Osteocyte (in vitro differentiated cells): ENCODE measurements around the gene FOXA2. TPM values are rescaled to one million over a fixed set of nuclear protein-coding genes. Genes with fewer than 3 reads are reported as not detected.
A peak's percentile ranks its signal among the peaks of the same experiment; 100 is the strongest.
"Not testable (repeated sequence)": the region's sequence is repeated elsewhere in the genome, so short reads cannot be mapped to it uniquely, and the experiment has no call there.

Experiments used
- DNase-seq: peaks from one replicate; pipeline ENCODE4 v3.0.0; 2021; ENCODE audit warnings: mixed read lengths; ENCODE audit not compliant: unreplicated experiment; ENCODE audit errors: extremely low spot score
- H3K27ac Mint-ChIP-seq: one replicate; pipeline ENCODE4 v1.8.0; 2021; ENCODE audit warnings: mild to moderate bottlenecking, mixed read lengths; ENCODE audit not compliant: unreplicated experiment
- H3K27me3 Mint-ChIP-seq: one replicate; pipeline ENCODE4 v1.8.0; 2021; ENCODE audit warnings: mixed read lengths; ENCODE audit not compliant: unreplicated experiment
- H3K36me3 Mint-ChIP-seq: one replicate; pipeline ENCODE4 v1.8.0; 2021; ENCODE audit warnings: mixed read lengths; ENCODE audit not compliant: unreplicated experiment
- H3K4me1 Mint-ChIP-seq: one replicate; pipeline ENCODE4 v1.8.0; 2021; ENCODE audit warnings: mixed read lengths; ENCODE audit not compliant: unreplicated experiment
- H3K4me3 Mint-ChIP-seq: one replicate; pipeline ENCODE4 v1.8.0; 2021; ENCODE audit warnings: mild to moderate bottlenecking, moderate library complexity, mixed read lengths; ENCODE audit not compliant: unreplicated experiment
- H3K9me3 Mint-ChIP-seq: one replicate; pipeline ENCODE4 v1.8.0; 2021; ENCODE audit warnings: mixed read lengths; ENCODE audit not compliant: unreplicated experiment
- total RNA-seq: library from RNA; stranded (reverse); gene quantifications from 2 replicates; pipeline ENCODE4 v1.2.1, GENCODE V29; 2021
- TF ChIP-seq, protein P1 (sequence below): fragments of 200-600 bp; sonication (generic); IDR thresholded peaks from 2 replicates; pipeline ENCODE4 v1.5.0; 2021; ENCODE audit warnings: antibody characterized with exemption, mild to moderate bottlenecking, moderate library complexity

The FOXA2 gene
- total RNA-seq, 1 donor from 2014 or later: not detected

DNA sequence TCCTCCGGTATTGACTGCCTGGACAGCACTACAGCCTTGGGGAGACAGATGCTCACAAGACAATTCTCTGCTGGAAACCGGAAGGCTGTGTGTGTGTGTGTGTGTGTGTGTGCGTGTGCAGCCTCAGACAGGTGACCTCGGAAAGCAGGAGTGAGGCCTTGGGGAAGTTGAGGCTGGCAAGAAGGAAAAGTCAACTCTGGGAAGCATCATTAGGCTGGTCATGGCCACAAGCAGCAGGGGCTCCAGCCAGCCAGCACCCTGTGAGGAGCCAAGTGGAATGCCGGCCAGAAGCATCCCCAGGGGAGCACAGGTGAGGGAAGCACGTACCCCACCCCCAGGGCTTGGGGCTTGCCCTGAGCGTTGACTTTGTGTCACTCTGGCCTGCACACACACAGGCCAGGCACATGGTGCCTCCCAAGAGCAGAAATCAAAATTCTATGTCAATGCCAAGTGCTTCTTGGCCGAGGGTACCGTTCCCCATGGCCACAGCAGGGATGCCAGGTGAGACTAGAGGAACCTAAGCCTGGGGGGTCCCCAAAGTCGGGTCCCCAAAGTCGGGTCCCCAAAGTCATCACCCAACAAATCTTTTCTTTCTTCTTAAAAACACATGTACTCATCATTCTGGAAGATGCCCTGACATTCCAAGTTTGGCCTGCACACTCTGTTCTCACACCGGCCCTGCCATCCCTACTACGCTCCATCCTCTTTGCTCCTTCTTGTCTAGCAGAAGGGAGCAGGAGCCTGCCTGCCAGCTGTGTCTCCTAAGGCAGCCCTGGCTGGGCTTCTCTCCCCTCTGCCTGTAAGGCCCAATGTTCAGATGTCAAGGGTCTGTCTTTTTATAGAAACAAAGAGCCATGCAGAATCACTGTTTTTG, 26.7 kb downstream of the FOXA2 start:
- H3K27me3 Mint-ChIP-seq: peaks cover 40% of the 10 kb centered on the region
- DNase-seq: peak; percentile 75
- TF ChIP-seq, protein P1, sequence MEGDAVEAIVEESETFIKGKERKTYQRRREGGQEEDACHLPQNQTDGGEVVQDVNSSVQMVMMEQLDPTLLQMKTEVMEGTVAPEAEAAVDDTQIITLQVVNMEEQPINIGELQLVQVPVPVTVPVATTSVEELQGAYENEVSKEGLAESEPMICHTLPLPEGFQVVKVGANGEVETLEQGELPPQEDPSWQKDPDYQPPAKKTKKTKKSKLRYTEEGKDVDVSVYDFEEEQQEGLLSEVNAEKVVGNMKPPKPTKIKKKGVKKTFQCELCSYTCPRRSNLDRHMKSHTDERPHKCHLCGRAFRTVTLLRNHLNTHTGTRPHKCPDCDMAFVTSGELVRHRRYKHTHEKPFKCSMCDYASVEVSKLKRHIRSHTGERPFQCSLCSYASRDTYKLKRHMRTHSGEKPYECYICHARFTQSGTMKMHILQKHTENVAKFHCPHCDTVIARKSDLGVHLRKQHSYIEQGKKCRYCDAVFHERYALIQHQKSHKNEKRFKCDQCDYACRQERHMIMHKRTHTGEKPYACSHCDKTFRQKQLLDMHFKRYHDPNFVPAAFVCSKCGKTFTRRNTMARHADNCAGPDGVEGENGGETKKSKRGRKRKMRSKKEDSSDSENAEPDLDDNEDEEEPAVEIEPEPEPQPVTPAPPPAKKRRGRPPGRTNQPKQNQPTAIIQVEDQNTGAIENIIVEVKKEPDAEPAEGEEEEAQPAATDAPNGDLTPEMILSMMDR: no peak
- H3K9me3 Mint-ChIP-seq: no peaks in the 10 kb centered on the region
- H3K4me3 Mint-ChIP-seq: no peak overlapping the region
- H3K4me1 Mint-ChIP-seq: no peaks in the 10 kb centered on the region
- H3K36me3 Mint-ChIP-seq: no peaks in the 10 kb centered on the region
- no peak overlapping the region for H3K27ac Mint-ChIP-seq

- no peaks in the 10 kb centered on the region for H3K4me1 Mint-ChIP-seq
- no peak overlapping the region for H3K27ac Mint-ChIP-seq
- TF ChIP-seq, protein P1: no peak
- H3K9me3 Mint-ChIP-seq: no peaks in the 10 kb centered on the region
- DNase-seq: no peak
- H3K36me3 Mint-ChIP-seq: no peaks in the 10 kb centered on the region
- peaks cover 30% of the 10 kb centered on the region for H3K27me3 Mint-ChIP-seq
- no peak overlapping the region for H3K4me3 Mint-ChIP-seq
These were observed 27.8 kb downstream of the FOXA2 start for GRCh38 chr20:22556565-22557056.

DNA sequence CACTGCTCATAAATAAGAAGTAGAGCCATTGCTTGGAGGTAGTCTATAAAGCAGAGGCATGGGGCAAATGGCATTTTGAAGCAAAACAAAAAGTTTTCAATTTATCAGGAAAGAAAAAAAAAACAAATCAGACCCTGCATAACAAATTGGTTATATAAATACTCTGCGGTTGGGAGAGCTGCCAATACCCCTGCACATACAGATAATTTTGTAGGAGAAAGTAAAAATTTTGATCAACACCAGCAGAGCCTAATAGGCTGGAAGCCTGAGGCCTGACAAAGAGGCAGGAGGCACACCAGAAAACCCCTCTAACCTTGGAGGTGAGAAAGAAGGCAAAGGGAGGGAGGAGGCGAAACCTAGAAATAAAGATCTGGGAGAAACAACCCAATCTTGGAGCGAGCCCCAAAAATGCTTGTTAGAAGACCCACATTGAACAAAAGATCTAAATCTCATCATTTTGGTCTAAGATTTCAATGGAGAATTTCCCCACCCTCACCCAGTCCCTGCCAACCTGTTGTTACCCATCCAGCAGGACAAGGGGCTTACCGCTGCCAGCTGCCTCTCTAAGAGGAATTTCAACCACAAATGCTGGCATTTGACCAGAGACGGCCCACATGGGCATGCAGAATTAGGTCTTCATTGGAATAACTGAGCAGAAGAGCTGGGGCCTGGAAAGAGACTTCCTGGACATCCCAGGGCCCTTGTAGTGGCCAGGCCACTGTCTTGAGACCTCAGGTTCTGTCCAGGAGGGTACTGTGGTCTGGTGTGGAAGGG, 28.4 kb downstream of the FOXA2 start:
- peaks cover 25% of the 10 kb centered on the region for H3K27me3 Mint-ChIP-seq
- H3K4me1 Mint-ChIP-seq: no peaks in the 10 kb centered on the region
- DNase-seq: no peak
- no peaks in the 10 kb centered on the region for H3K9me3 Mint-ChIP-seq
- TF ChIP-seq, protein P1: no peak
- no peaks in the 10 kb centered on the region for H3K36me3 Mint-ChIP-seq
- no peak overlapping the region for H3K27ac Mint-ChIP-seq
- no peak overlapping the region for H3K4me3 Mint-ChIP-seq

- no peak for DNase-seq
- Mint-ChIP-seq H3K27me3 (peaks cover 11% of the 10 kb centered on the region), H3K4me3 (no peak overlapping the region), H3K4me1 (no peaks in the 10 kb centered on the region), H3K9me3 (no peaks in the 10 kb centered on the region), H3K27ac (no peak overlapping the region), H3K36me3 (no peaks in the 10 kb centered on the region)
- TF ChIP-seq, protein P1: no peak
These were observed 30.0 kb downstream of the FOXA2 start for GRCh38 chr20:22554391-22554790.

GRCh38 chr20:22550514-22550913, 33.9 kb downstream of the FOXA2 start:
- H3K27me3 Mint-ChIP-seq: not testable (repeated sequence)

More at GRCh38 chr20:22550514-22550913, 33.9 kb downstream of the FOXA2 start:
- not testable (repeated sequence) for H3K4me3 Mint-ChIP-seq, DNase-seq, H3K27ac Mint-ChIP-seq, H3K9me3 Mint-ChIP-seq, H3K36me3 Mint-ChIP-seq, H3K4me1 Mint-ChIP-seq
